ENCODE results near the gene PILRB. TPM values are rescaled to one million over a fixed set of nuclear protein-coding genes. Genes with fewer than 3 reads are reported as not detected.

PILRB gene
- total RNA-seq, 2 donors from 2014 or later, result 63.3 to 65.6 TPM

Small RNA genes within 50 kb of the gene (small RNA-seq; reads per million reads assigned to genes)
- not detected for gene RF00019

Other genes starting within 250 kb of the PILRB start
- gene TAF6, start 238.8 kb upstream of the PILRB start, total RNA-seq, result 10 to 100 TPM; 30.4 to 51.7 TPM
- 1 to 10 TPM in 1 of 2 donors, under 1 TPM in 1; 0.99 to 2.3 TPM for gene CNPY4, start 238.5 kb upstream of the PILRB start, total RNA-seq
- 1 to 10 TPM; 2.1 to 5.3 TPM for gene MBLAC1, start 231.2 kb upstream of the PILRB start, total RNA-seq
- gene LAMTOR4, start 209.2 kb upstream of the PILRB start, total RNA-seq, result 100 to 1,000 TPM in 1 of 2 donors, 10 to 100 TPM in 1; 86.1 to 119 TPM
- gene TRAPPC14, start 199.4 kb upstream of the PILRB start, total RNA-seq, result 10 to 100 TPM in 1 of 2 donors, 1 to 10 TPM in 1; 7.3 to 27.7 TPM
- under 1 TPM in 1 of 2 donors, not detected in 1; 0.26 TPM for gene GAL3ST4, start 189.5 kb upstream of the PILRB start, total RNA-seq
- gene GPC2, start 180.7 kb upstream of the PILRB start, total RNA-seq, result 1 to 10 TPM in 1 of 2 donors, under 1 TPM in 1; 0.99 to 1.6 TPM
- not detected for gene STAG3, start 180.2 kb upstream of the PILRB start, total RNA-seq
- gene PVRIG, start 138.2 kb upstream of the PILRB start, total RNA-seq, result 1 to 10 TPM in 1 of 2 donors, under 1 TPM in 1; 0.78 to 4.0 TPM
- gene SPDYE3, start 50.4 kb upstream of the PILRB start, total RNA-seq, result not detected
- gene PILRA, start 15.4 kb downstream of the PILRB start, total RNA-seq, result 1 to 10 TPM in 1 of 2 donors, not detected in 1; 7.0 TPM
- gene ZCWPW1, start 70.6 kb downstream of the PILRB start, total RNA-seq, result 1 to 10 TPM; 1.6 to 3.3 TPM
- 10 to 100 TPM; 14.0 to 34.9 TPM for gene MEPCE, start 71.7 kb downstream of the PILRB start, total RNA-seq
- gene PPP1R35, start 78.4 kb downstream of the PILRB start, total RNA-seq, result 10 to 100 TPM; 39.4 to 69.2 TPM
- gene SPACDR, start 106.1 kb downstream of the PILRB start, total RNA-seq, result 1 to 10 TPM in 1 of 2 donors, not detected in 1; 1.0 TPM
- gene TSC22D4, start 121.1 kb downstream of the PILRB start, total RNA-seq, result 10 to 100 TPM; 16.6 to 34.9 TPM
- gene NYAP1, start 125.8 kb downstream of the PILRB start, total RNA-seq, result 1 to 10 TPM; 1.0 to 1.3 TPM
- 10 to 100 TPM; 20.4 to 24.6 TPM for gene AGFG2, start 181.1 kb downstream of the PILRB start, total RNA-seq
- not detected for gene SAP25, start 215.8 kb downstream of the PILRB start, total RNA-seq
- gene LRCH4, start 228.0 kb downstream of the PILRB start, total RNA-seq, result 100 to 1,000 TPM in 1 of 2 donors, 10 to 100 TPM in 1; 25.4 to 121 TPM
- 1 to 10 TPM; 1.8 to 5.3 TPM for gene FBXO24, start 228.2 kb downstream of the PILRB start, total RNA-seq
- 10 to 100 TPM in 1 of 2 donors, 1 to 10 TPM in 1; 7.3 to 24.1 TPM for gene PCOLCE, start 244.2 kb downstream of the PILRB start, total RNA-seq

Data from body of pancreas (tissue), 2 donors.